Right cardiac atrium (tissue), 5 donors: ENCODE measurements around the gene SLC8A1. TPM values are rescaled to one million over a fixed set of nuclear protein-coding genes. Genes with fewer than 3 reads are reported as not detected.

Source experiments
- ATAC-seq, 2 donors: fragments of 200-7000 bp; cut with Tn5 transposase; one replicate each; pipeline versions ENCODE4 v1.8.0 to v1.9.1; 2020; ENCODE audit warnings: moderate library complexity in 2 of 2, mild to moderate bottlenecking in 1 of 2
- DNase-seq, 3 donors: peaks; one replicate each; pipeline ENCODE4 v3.0.0-alpha.2; 2020
- H3K27ac ChIP-seq: one replicate; pipeline ENCODE4 v1.5.1; 2013; ENCODE audit warnings: mild to moderate bottlenecking, low read length, control low read depth, moderate library complexity
- H3K27me3 ChIP-seq: one replicate; pipeline ENCODE4 v1.6.1; 2013; ENCODE audit not compliant: control insufficient read depth, insufficient read depth
- H3K4me1 ChIP-seq: one replicate; pipeline ENCODE4 v1.6.1; 2013; ENCODE audit warnings: low read length; ENCODE audit not compliant: control insufficient read depth, insufficient read depth
- H3K4me3 ChIP-seq: one replicate; pipeline ENCODE4 v1.5.1; 2013; ENCODE audit warnings: low read length, control low read depth
- H3K9me3 ChIP-seq: one replicate; pipeline ENCODE4 v1.6.1; 2013; ENCODE audit warnings: low read length; ENCODE audit not compliant: control insufficient read depth
- WGBS: extraction: QIAGEN DNeasy Blood & Tissue Kit; methylation state at CpG from one replicate; pipeline ENCODE4 v1.1.7; 2013; 5-methylcytosine and 5-hydroxymethylcytosine counted together
- intact Hi-C, 4 donors: fragments of 100-400 bp; cut with DNase I; formaldehyde crosslinking; loops; one replicate each; pipeline versions ENCODE4 v1.11.0 to v1.14.0; 2022 to 2023
- polyA plus RNA-seq: library from polyadenylated mRNA; stranded (reverse); fragments of 200-250 nt; gene quantifications from one replicate; pipeline ENCODE4 v1.2.3, GENCODE V29; 2013
- total RNA-seq, 4 donors: library from RNA; stranded (reverse); fragmentation: NEBNext Ultra II Directional; extraction: Animal tissue kit (Norgen Biotek cat#: 25700); gene quantifications; one replicate each; pipeline ENCODE4 v1.2.1, GENCODE V29; 2021
- donor health status: healthy with polysubstance abuse.
- donor health status: DM: no; HTN: yes; CAD: no.
- donor health status: DM: no; HTN: no; CAD: no.
- donor health status: DM: no; HTN: yes; CAD: no; lungs with severe emphysema.
- donor health status: DM: yes; HTN: yes; CAD: no.

The SLC8A1 gene
- total and polyA plus RNA-seq, 5 donors, result 41.8 to 907 (median 790) TPM

DNA sequence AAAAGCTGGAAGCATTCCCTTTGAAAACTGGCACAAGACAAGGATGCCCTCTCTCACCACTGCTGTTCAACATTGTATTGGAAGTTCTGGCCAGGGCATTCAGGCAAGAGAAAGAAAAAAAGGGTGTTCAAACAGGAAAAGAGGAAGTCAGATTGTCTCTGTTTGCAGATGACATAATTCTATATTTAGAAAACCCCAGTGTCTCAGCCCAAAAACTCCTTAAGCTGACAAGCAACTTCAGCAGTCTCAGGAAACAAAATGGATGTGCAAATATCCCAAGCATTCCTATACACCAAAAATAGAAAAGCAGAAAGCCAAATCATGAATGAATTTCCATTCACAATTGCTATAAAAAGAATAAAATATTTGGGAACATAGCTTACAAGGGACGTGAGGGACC, 11.1 kb downstream of the SLC8A1 start:
- H3K4me1 ChIP-seq, result peaks cover 3% of the 10 kb centered on the region
- H3K27me3 ChIP-seq, result no peaks in the 10 kb centered on the region
- intact Hi-C loops, result no loop called here
- ATAC-seq, result no peak
- no peak overlapping the region for H3K4me3 ChIP-seq
- no peak for DNase-seq
- no peak overlapping the region for H3K27ac ChIP-seq
- H3K9me3 ChIP-seq, result no peaks in the 10 kb centered on the region
- WGBS, result 35% methylated on average over 1 of the region's 1 CpG

DNA sequence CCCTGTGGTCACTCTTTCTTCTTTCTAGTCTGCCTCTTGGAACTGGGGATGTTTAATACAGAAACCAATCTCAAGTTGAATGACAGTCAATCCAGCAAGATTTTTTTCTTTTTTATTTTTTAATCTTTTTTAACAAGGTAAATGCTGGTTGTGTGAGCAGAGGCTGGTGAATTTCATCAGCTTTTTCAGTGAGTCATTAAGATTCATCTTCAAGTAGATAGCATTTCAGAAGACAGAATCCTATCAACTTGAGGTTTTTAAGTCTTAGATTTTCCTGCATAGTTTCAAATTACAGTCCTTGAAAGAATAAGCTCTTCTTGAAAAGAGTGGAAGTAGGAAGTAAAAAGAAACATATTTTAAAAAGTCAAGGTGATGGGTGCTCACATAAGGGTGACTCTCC, 12.4 kb downstream of the SLC8A1 start:
- Histone ChIP-seq H3K4me3 (no peak overlapping the region), H3K9me3 (no peaks in the 10 kb centered on the region), H3K27me3 (no peaks in the 10 kb centered on the region), H3K4me1 (peaks cover 8% of the 10 kb centered on the region), H3K27ac (no peak overlapping the region)
- DNase-seq (no peak), ATAC-seq (no peak)
- intact Hi-C loops, result no loop called here

DNA sequence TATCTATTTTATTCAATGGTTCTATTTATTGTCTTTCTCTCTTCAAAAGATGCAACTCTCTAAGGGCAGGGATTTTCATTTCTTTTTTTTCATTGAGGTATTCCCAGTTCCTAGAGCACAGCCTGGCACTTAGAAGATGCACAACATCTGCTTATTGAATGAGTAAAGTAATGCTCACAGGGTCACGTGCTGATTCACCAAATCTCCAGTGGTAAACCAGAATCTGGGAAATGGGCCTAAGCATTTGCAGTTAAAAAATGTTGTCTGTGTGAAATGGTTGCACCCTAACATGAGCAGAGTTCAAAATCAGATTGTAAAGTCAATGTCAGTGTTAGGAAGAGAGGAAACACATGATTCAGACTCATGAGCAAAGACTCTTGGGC, 15.8 kb downstream of the SLC8A1 start:
- peaks cover 11% of the 10 kb centered on the region for H3K4me1 ChIP-seq
- DNase-seq (no peak), ATAC-seq (no peak)
- H3K27me3 ChIP-seq, result no peaks in the 10 kb centered on the region
- intact Hi-C loops, result no loop called here
- no peak overlapping the region for H3K27ac ChIP-seq
- H3K4me3 ChIP-seq, result no peak overlapping the region
- H3K9me3 ChIP-seq, result no peaks in the 10 kb centered on the region
- 54% methylated on average over 1 of the region's 1 CpG for WGBS

DNA sequence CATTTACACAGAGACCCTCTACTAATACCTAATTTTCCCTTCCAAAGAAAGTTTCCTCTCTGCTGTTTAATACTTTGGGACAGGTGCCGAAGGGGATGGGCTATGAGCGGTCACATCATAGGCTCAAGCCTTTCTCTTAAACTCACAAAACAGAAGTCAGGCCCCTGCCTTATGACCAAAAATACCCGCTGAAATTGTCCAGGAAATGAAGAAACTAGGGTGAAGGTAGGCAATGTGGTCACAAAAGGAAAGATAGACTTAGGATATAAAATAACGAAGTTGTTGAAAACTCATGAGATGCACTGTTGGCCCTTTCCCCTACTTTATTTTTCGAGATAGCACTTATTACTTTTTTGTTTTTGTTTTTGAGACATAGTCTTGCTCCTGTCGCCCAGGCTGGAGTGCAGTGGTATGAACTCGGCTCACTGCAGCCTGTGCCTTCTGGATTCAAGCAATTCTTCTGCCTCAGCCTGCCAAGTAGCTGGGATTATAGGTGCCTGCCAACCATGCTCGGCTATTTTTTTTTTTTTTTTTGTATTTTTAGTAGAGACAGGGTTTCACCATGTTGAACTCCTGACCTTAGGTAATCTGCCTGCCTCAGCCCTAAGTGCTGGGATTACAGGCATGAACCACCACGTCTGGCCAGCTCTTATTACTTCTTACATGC, 16.3 kb downstream of the SLC8A1 start:
- Histone ChIP-seq H3K4me3 (no peak overlapping the region), H3K27ac (peak overlapping the region; percentile 64), H3K27me3 (no peaks in the 10 kb centered on the region), H3K9me3 (no peaks in the 10 kb centered on the region), H3K4me1 (peaks cover 13% of the 10 kb centered on the region)
- intact Hi-C loops, result no loop called here
- 49% methylated on average over 9 of the region's 9 CpGs for WGBS
- peak in 2 of 3 donors; percentile 55 to 66 for DNase-seq
- ATAC-seq, result peak in 1 of 2 donors; percentile 27

DNA sequence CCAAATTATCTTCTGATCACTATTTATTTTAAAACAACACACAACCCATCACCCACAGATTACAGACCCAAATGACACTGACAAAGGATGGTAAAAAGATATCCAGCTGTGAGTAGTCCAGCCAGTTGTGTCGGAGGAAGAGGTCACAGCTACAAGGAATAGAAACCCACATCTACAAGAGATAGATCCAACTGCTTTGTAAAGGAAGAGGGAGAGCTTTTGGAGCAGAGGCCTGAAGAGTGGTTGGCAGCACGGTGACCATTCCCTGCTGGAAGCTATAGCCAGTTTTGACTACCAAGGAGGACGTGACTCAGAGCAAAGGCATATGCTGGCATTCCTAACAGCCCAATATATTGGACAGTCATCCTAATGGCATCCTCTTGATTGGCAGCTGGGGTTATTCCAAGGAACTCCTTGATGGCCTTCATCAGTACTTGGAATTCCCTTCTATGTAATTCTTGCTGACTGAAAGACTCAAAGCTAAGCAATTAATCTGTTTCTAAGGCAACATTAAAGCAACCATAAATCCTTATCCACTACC, 17.1 kb downstream of the SLC8A1 start:
- DNase-seq, result no peak
- intact Hi-C loops, result no loop called here
- WGBS, result 47% methylated on average over 3 of the region's 3 CpGs
- Histone ChIP-seq H3K27me3 (no peaks in the 10 kb centered on the region), H3K4me3 (no peak overlapping the region), H3K27ac (peak overlapping the region; percentile 80), H3K9me3 (no peaks in the 10 kb centered on the region), H3K4me1 (peaks cover 13% of the 10 kb centered on the region)
- ATAC-seq, result peak in 1 of 2 donors; percentile 59

DNA sequence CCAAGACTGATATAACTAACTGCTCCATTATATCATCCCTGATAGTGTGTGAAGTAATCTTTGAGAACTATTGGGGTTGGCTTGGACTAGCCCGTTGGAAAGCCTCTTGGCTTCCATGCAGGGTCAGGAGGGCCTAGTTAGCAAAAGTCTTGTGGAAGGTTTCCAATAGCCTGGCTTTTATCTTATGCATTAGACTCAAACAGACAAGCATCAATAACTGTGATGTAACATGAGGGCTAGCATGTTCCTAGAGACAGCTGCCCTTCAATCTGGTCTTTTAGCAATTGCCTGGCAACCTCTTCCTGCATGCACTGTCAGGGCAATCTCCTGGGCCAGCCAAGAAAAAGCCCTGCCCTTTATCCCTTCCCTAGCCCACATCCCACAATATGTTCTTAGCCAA, 18.2 kb downstream of the SLC8A1 start:
- no peaks in the 10 kb centered on the region for H3K9me3 ChIP-seq
- DNase-seq (peak in 1 of 3 donors; percentile 64), ATAC-seq (peak; percentile 41 to 60)
- H3K27me3 ChIP-seq, result no peaks in the 10 kb centered on the region
- 15% methylated on average over 1 of the region's 1 CpG for WGBS
- intact Hi-C loops, result no loop called here
- H3K4me3 ChIP-seq, result no peak overlapping the region
- H3K27ac ChIP-seq, result peak overlapping the region; percentile 15
- peaks cover 13% of the 10 kb centered on the region for H3K4me1 ChIP-seq

DNA sequence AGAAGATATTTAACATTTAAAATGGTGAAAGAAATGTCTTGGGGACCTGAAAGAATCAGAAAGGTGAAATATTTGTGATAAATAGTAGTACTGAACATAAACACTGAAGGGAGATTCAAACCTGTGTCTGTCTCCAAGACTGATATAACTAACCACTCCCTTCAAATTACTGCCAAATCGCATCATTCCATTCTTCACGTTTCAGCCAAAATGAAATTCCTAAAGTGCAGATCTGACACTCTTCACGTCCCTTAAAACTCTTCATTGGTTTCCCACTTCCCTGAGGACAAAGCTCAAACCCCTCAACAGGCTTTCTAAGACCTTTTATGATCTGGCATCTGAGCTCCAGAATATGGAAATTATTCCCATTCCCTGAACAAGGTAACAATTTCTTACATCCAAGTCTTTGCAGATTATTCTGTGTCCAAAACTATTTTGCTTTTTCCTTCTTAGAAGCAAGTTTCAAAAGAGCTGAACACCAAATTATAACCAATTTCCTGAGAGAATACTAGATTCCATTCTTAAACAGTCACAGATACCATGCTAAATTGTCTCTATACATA, 18.9 kb downstream of the SLC8A1 start:
- DNase-seq, result no peak
- Histone ChIP-seq H3K27me3 (no peaks in the 10 kb centered on the region), H3K4me1 (peaks cover 13% of the 10 kb centered on the region), H3K4me3 (no peak overlapping the region), H3K9me3 (no peaks in the 10 kb centered on the region), H3K27ac (no peak overlapping the region)
- ATAC-seq, result no peak
- intact Hi-C loops, result no loop called here
- 27% methylated on average over 3 of the region's 3 CpGs for WGBS

DNA sequence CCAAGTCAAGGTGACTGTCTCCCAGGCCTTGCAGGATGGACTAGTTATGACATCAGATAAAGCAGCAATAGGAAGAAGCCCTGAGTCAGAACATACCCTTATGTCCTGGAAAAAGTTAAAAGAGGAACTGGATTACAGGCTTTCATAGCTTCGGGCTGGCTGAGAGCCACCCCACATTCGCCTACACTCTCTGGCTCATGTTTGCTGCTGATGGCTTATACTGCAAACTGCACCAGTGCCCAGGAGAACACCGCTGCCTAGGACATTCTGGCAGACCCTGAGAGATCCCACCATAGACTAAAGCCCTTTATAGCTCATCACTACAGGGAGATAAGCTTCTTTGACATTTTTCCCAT, 20.3 kb downstream of the SLC8A1 start:
- H3K4me3 ChIP-seq, result no peak overlapping the region
- DNase-seq (peak; percentile 46 to 80 (median 75)), ATAC-seq (peak; percentile 50 to 64)
- WGBS, result 24% methylated on average over 3 of the region's 3 CpGs
- H3K9me3 ChIP-seq, result no peaks in the 10 kb centered on the region
- no peaks in the 10 kb centered on the region for H3K27me3 ChIP-seq
- intact Hi-C loops, result no loop called here
- H3K4me1 ChIP-seq, result peaks cover 11% of the 10 kb centered on the region
- H3K27ac ChIP-seq, result peak overlapping the region; percentile 1

DNA sequence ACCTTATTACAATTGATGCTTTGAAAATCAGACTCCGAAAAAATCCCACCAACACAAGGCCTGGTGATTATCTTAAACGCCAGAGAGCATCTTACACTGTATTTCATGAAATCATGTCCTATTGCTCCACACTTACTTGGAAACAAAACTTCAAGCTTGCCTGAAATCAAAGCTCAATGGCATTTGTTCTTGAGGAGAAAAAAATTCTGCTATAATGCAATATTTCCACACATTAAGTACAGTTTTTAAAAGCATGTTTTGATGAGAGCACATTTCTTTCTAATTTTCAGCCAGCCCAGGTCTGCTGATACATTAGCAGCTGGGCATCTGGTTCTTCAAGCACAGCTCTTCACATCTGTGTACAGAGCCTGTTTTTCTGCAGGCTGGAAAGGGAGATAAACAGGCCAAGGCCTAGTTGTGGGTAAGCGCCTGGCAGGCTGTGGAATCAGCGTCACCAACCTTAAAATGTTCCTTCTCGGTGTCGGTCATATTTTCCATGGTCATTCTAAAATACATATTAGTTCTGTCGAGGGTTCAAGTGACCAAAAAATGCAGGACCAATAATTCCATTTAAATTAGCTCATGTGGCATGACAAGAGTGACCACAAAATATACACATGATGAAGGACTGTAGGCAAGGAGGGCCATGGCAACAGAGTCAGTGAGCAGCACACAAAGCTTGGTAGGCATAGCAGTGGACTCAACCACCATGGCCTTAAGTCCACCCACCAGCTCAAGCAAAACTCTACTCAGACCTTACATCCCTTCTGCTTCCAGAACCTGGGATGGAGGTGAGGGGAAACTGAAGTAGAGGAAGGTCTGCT, 20.9 kb downstream of the SLC8A1 start:
- intact Hi-C loops, result no loop called here
- peaks cover 11% of the 10 kb centered on the region for H3K4me1 ChIP-seq
- ATAC-seq, result no peak
- WGBS, result 70% methylated on average over 7 of the region's 7 CpGs
- peak overlapping the region; percentile 1 for H3K27ac ChIP-seq
- DNase-seq, result no peak
- no peak overlapping the region for H3K4me3 ChIP-seq
- H3K27me3 ChIP-seq, result no peaks in the 10 kb centered on the region
- H3K9me3 ChIP-seq, result no peaks in the 10 kb centered on the region

DNA sequence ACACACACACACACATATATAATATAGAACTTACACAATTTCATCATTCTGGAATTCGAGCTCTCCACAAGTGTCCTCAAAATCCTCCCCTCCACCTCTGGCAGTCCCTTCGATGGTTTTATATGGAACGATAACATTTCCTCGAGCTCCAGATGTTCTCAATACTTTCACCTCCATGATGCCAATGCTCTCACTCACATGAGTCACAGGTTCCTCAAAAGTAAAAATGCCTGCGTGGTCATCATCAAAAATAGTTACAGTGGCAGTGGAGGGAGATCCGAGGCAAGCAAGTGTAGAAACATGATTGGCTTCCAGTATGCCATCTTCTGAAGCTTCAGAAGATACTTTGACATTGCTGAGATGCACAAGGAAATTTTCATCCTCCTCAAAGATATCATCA, 23.5 kb downstream of the SLC8A1 start:
- peak overlapping the region; percentile 72 for H3K27ac ChIP-seq
- no peaks in the 10 kb centered on the region for H3K27me3 ChIP-seq
- H3K4me3 ChIP-seq, result no peak overlapping the region
- peaks cover 5% of the 10 kb centered on the region for H3K4me1 ChIP-seq
- no peak for DNase-seq
- WGBS, result 61% methylated on average over 6 of the region's 6 CpGs
- no peak for ATAC-seq
- H3K9me3 ChIP-seq, result no peaks in the 10 kb centered on the region
- intact Hi-C loops, result no loop called here

DNA sequence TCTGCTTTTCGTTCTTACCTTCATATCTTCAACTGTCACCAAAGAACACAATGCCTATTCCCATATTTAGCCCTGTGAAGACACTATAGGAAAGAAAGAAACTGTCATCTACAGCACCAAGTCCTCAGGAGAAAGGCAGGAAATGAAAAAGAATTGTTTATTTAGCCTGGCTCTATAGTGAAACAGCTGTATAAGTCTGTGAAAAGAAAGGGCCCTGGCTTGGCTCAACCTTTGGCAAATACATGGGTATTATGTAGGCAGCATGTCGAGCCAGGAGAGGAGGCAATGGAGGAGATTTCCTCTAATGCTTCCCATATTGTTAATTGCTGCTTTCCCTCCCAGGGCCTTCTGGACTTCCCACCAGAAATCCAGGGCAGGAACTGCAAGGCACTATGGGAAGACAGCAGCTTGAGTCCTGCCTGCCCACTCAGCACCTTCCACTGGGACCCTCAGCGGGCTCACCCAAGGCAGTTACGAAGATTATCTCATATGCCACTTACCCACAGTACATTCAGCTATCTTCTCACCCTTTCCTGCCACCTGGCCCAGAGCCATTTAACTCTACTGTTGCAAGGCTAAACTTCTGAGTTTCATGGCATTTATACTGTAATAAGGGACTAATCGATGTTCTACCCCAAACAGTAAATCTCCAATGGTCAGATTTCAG, 30.1 kb downstream of the SLC8A1 start:
- peak overlapping the region; percentile 45 for H3K27ac ChIP-seq
- peak; percentile 52 to 58 for ATAC-seq

More for the DNA sequence above, 30.1 kb downstream of the SLC8A1 start:
- Histone ChIP-seq H3K4me1 (peaks cover 12% of the 10 kb centered on the region), H3K27me3 (no peaks in the 10 kb centered on the region), H3K4me3 (no peak overlapping the region), H3K9me3 (no peaks in the 10 kb centered on the region)
- DNase-seq, result peak in 2 of 3 donors; percentile 54 to 58
- intact Hi-C loops, result no loop called here
- 49% methylated on average over 5 of the region's 5 CpGs for WGBS
